Measurements from ENCODE around the gene TRIM45. TPM values are rescaled to one million over a fixed set of nuclear protein-coding genes. Genes with fewer than 3 reads are reported as not detected.
"Not testable (repeated sequence)": the region's sequence is repeated elsewhere in the genome, so short reads cannot be mapped to it uniquely, and the experiment has no call there.

Gene TRIM45
- total RNA-seq, 1 donor from 2014 or later, result 15.7 TPM

GRCh38 chr1:117161887-117162286, 40.3 kb upstream of the TRIM45 start:
- H3K27ac ChIP-seq, result no peak overlapping the region
- no peaks in the 10 kb centered on the region for H3K9me3 ChIP-seq (ENCODE audit: low read depth)
- H3K79me2 ChIP-seq (ENCODE audit: low read depth), result no peaks in the 10 kb centered on the region
- Mint-ChIP-seq H3K4me1 (peaks cover 11% of the 10 kb centered on the region), H3K9me3 (peaks cover 17% of the 10 kb centered on the region), H3K27me3 (ENCODE audit: insufficient read depth, low read depth) (peaks cover 4% of the 10 kb centered on the region), H3K4me3 (no peak overlapping the region), H3K27ac (no peak overlapping the region), H3K36me3 (peaks cover 5% of the 10 kb centered on the region)
- H3K9ac ChIP-seq, result no peak overlapping the region
- no peaks in the 10 kb centered on the region for H3K27me3 ChIP-seq
- no peak overlapping the region for H2AFZ ChIP-seq (replicated peaks)
- H3F3A ChIP-seq (ENCODE audit: low read depth), result peaks cover 9% of the 10 kb centered on the region
- H3K36me3 ChIP-seq, result no peaks in the 10 kb centered on the region
- H4K20me1 ChIP-seq (ENCODE audit: low read depth), result no peaks in the 10 kb centered on the region
- DNase-seq (ENCODE audit: low spot score), result no peak
- no peak overlapping the region for H3K4me3 ChIP-seq
- TF ChIP-seq EZH2phosphoT487 (IDR thresholded peaks at IDR 0.05), result no peak
- no peak for TF ChIP-seq CTCF (IDR thresholded peaks at IDR 0.05)
- no peak for TF ChIP-seq EZH2 (IDR thresholded peaks at IDR 0.05)
- H3K4me2 ChIP-seq, result no peak overlapping the region
- H3K4me1 ChIP-seq, result peaks cover 16% of the 10 kb centered on the region

GRCh38 chr1:117151305-117151704, 29.8 kb upstream of the TRIM45 start:
- not testable (repeated sequence) for H3K27me3 Mint-ChIP-seq (ENCODE audit: insufficient read depth, low read depth); H3K9ac ChIP-seq; H3K79me2 ChIP-seq (ENCODE audit: low read depth); H3K27ac ChIP-seq; H3K27ac Mint-ChIP-seq; H3K36me3 ChIP-seq; H2AFZ ChIP-seq (replicated peaks); H3K9me3 ChIP-seq (ENCODE audit: low read depth); H3K27me3 ChIP-seq; DNase-seq (ENCODE audit: low spot score); H3K4me2 ChIP-seq; H3K9me3 Mint-ChIP-seq; H4K20me1 ChIP-seq (ENCODE audit: low read depth); H3K4me3 ChIP-seq; H3K36me3 Mint-ChIP-seq; H3F3A ChIP-seq (ENCODE audit: low read depth); H3K4me1 ChIP-seq; H3K4me3 Mint-ChIP-seq
- H3K4me1 Mint-ChIP-seq, result peaks cover 29% of the 10 kb centered on the region

GRCh38 chr1:117150316-117150715, 28.8 kb upstream of the TRIM45 start:
- Mint-ChIP-seq H3K9me3 (peaks cover 9% of the 10 kb centered on the region), H3K27ac (no peak overlapping the region), H3K27me3 (ENCODE audit: insufficient read depth, low read depth) (peaks cover 2% of the 10 kb centered on the region), H3K36me3 (no peaks in the 10 kb centered on the region), H3K4me3 (no peak overlapping the region), H3K4me1 (peaks cover 34% of the 10 kb centered on the region)
- Histone ChIP-seq H2AFZ (replicated peaks) (no peak overlapping the region), H3K27ac (no peak overlapping the region), H3F3A (ENCODE audit: low read depth) (no peaks in the 10 kb centered on the region), H4K20me1 (ENCODE audit: low read depth) (no peaks in the 10 kb centered on the region), H3K4me2 (no peak overlapping the region), H3K9me3 (ENCODE audit: low read depth) (no peaks in the 10 kb centered on the region), H3K79me2 (ENCODE audit: low read depth) (no peaks in the 10 kb centered on the region), H3K27me3 (no peaks in the 10 kb centered on the region), H3K4me3 (no peak overlapping the region), H3K4me1 (no peaks in the 10 kb centered on the region), H3K36me3 (no peaks in the 10 kb centered on the region), H3K9ac (no peak overlapping the region)
- TF ChIP-seq EZH2 (IDR thresholded peaks at IDR 0.05) (no peak), CTCF (IDR thresholded peaks at IDR 0.05) (no peak), EZH2phosphoT487 (IDR thresholded peaks at IDR 0.05) (no peak)
- no peak for DNase-seq (ENCODE audit: low spot score)

- no peak overlapping the region for H3K4me3 Mint-ChIP-seq
- Histone ChIP-seq H3K4me1 (no peaks in the 10 kb centered on the region), H3K27me3 (no peaks in the 10 kb centered on the region), H3K9ac (no peak overlapping the region), H3F3A (ENCODE audit: low read depth) (no peaks in the 10 kb centered on the region), H4K20me1 (ENCODE audit: low read depth) (no peaks in the 10 kb centered on the region), H3K27ac (no peak overlapping the region), H3K4me2 (no peak overlapping the region), H3K4me3 (no peak overlapping the region), H3K9me3 (ENCODE audit: low read depth) (no peaks in the 10 kb centered on the region), H3K36me3 (no peaks in the 10 kb centered on the region), H3K79me2 (ENCODE audit: low read depth) (no peaks in the 10 kb centered on the region), H2AFZ (replicated peaks) (no peak overlapping the region)
- peaks cover 9% of the 10 kb centered on the region for H3K9me3 Mint-ChIP-seq
- no peak for TF ChIP-seq EZH2phosphoT487 (IDR thresholded peaks at IDR 0.05)
- no peak for TF ChIP-seq CTCF (IDR thresholded peaks at IDR 0.05)
- no peak for TF ChIP-seq EZH2 (IDR thresholded peaks at IDR 0.05)
- H3K27me3 Mint-ChIP-seq (ENCODE audit: insufficient read depth, low read depth), result peaks cover 2% of the 10 kb centered on the region
- DNase-seq (ENCODE audit: low spot score), result no peak
- H3K4me1 Mint-ChIP-seq, result peaks cover 34% of the 10 kb centered on the region
- H3K27ac Mint-ChIP-seq, result no peak overlapping the region
- no peaks in the 10 kb centered on the region for H3K36me3 Mint-ChIP-seq
Measured at GRCh38 chr1:117147856-117148588, 26.5 kb upstream of the TRIM45 start.

Data from neural progenitor cell (in vitro differentiated cells).